GM21786 (cell line): Measurements from ENCODE around the gene LILRA5.
"Not testable (repeated sequence)": the region's sequence is repeated elsewhere in the genome, so short reads cannot be mapped to it uniquely, and the experiment has no call there.

Source experiments
- ATAC-seq: cut with Tn5 transposase; IDR thresholded peaks from one replicate; pipeline ENCODE4 v1.9.1; 2021; ENCODE audit not compliant: unreplicated experiment

LILRA5 gene

DNA sequence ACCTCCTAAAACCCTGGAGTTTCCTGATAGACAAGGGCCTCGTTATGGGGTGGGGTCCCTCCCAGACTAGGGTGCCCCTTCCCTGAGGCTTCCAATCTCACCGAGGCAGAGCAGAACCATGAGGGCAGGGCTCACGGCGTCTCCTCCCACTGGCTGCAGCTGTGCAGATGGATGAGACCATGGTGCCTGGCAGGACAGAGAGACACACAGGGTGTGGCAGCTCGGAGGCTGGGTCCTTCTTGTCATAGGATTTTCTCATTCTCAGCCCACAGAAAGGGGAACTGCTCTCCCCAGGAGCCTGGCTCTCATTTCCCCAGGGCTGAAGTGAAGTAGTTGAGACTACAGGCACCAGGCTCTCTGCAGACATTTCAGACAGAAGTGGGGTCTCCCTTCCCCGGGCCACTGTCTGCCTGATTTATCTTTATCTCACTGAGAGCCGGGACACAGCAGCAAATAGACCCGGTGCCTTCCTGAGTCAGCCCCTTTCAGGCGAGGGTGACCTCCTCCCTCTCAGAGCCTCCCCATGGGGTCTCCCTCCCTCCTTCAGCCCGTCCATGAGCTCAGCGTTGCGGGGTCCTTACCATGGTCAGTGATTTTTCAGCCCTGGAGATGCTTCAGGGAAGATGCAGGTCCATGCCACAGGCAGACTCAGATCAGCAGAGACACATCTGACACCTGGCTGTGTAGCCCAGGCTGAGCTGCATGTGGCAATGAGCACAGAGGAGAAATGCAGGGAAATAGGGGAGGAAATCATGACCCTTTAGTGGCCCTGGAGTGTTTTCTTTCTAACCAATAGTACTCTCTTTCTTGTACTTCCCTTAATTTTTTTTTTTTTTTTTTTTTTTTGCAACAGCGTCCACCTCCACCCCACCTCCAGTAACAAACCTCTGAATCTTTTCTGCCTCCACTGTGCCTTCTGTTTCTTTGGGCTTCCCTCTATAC is at the start of gene LILRA5:
LILRA5 (minus strand) TSS at position 731 of the 942 bp plus-strand sequence; CDS start at position 584, 147 bp downstream.
- ATAC-seq, result no peak

DNA sequence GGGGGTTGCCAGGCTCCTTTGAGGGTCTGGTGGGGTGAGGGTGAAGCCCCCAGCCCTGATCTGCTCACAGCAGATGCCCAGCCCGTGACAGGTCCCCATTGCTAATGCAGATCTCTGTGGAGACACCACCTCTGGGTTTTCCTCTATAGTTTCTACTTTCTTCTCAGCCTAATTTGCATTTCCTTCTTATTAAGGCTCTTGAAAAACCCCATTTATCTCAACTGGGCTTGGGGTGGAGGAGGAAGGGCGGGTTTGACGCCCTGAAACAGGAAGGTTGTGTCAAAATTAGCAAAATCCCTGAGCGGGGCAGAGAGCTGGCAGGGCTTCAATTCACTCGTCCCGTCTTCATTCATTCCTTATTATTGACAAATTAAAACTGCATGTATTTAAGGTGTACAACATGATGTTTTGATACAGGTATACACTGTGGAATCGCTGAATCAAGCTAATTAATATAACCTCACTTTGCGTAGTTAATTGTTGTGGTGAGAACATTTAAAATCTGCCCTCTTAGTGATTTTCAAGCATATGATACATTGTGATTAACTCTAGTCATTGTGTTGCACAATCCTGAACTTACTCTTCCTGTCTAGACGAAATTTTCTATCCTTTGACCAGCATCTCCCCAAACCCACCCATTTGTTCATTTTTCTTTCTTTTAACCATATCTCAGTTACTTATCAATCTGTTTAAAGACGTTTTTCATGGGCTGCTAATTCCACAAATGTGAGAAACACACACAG is 48.9 kb upstream of the LILRA5 start:
- not testable (repeated sequence) for ATAC-seq

DNA sequence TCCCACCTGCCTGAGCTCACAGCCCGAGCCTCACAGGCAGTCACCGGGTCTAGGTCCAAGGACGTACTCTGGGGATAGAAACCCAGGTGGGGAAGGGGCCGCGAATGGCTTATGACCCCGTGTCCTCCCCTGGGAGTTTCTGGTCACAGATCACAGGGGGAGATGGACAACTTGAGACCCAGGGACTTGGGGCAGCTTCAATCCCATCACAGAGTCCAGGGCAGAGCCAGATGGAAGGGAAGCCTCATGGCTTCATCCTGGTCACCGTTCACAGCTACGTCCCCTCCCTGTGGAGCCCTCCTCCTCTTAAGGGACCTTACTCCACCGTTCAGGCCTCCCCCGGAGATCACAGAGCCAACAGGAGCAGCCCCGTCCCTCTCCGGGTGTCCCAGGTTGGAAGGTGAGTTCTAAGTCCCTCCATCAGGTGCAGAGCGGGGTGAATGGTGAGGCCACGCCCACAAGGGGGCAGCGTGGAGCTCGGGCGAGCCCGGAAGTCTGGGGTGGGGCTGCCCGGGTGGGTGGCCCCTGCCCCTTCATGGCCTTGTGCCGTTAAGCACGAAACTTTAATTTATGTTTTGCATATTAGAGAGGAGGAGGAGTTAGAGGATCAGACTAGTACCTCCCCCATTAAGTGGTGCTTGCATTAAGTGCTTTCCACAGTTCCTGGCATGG is 46.3 kb upstream of the LILRA5 start:
- ATAC-seq, result not testable (repeated sequence)

DNA sequence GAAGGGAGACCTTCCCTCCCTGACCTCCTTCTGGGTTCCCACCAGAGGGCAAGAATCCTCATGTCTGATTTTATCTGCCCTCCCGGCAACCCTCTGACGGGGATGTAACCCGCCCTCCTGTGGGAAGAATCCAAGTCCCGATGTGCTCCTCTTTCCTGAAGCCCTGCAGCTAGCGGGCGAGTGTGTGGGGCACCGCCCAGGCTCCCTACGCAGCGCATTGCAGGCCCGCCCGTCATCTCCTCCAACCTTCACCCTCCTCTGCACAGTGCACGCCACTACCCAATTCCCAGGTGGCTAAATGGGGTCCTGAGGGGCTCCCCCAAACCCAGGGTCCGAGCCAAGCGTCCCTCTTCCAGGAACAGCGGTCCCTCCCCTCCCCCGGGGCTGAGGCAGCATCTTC is 44.4 kb upstream of the LILRA5 start:
- ATAC-seq, result no peak

DNA sequence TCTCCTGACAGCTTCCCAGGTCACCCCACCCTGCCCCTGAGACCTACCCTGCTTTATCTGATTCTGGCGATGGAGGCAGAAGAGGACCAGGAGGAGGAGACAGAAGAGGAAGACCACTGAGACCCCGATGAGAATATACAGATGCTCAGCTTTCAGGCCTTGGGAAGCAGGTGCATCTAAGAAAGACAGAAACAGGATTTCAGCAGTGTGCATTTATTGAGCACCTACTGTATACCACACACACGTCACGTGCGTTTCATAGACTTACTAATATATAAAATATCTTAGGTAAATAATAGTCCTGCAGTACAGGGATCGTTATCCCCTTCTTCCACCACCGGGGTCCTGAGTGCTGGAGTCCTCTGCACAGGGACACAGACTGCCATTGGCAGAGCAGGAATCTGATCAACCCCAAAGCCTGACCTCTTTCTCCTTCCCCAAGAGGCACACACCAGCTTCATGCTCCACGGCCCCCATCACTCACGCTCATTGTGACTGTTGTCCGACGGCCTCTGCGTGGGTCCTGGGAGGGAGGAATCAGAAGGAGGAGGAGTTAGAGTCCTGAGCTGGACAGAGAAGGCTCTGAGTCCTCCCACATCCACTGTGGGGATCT is 43.6 kb upstream of the LILRA5 start:
- ATAC-seq, result no peak

DNA sequence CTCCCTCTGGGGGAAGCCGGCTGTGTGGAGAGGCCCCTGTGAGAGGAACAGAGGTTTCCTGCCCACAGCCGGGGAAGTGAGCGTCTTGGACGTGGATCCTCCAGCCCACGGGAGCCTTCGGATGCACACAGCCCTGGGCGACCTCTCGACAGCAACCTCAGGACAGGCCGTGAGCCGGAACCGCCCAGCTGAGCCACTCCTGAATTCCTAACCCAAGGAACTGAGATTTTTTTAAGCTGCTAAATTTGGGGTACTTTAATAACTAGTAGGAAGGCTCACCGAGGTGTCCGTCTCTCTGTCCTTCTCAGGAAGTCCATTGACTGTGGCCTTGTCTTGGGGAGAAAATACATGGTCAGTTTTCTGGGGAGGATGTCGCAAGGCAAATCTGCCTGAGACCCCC is 42.7 kb upstream of the LILRA5 start:
- no peak for ATAC-seq

DNA sequence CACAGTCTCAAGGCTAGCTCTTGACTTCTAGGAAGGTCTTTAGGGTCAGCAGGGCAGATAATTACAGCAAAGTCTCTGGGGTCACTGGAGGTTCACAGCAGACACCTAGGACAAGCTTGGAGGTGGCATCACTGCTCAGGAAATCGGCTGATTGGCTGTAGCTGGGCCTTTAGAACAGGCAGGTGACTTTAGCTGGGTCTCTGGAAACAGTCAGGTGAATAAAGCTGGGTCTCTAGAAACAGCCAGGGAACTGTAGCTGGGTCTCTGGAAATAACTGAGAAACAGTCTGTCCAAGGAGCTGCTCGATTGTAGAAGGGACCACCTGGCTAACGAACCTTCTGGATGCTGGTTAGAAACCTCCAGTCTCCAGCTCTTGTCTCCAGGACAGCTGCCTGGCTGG is 41.8 kb upstream of the LILRA5 start:
- ATAC-seq, result no peak

DNA sequence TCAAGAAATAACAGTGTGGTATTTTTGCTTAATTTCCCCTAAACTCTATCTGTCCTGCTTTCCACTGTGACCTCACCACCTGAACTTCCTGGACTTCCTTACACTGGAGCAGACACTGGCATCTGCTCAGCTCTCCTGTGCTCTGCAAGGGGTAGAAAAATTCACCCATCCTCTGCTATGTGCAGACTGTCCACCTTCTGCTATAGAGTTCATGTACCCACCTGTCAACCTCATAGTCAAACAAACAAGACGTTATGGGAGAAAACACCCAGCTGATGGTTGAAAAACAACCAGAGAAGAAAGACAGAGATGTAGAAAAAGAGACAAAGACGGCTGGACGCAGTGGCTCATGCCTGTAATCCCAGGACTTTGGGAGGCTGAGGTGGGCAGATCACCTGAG is 39.6 kb upstream of the LILRA5 start:
- ATAC-seq, result no peak

DNA sequence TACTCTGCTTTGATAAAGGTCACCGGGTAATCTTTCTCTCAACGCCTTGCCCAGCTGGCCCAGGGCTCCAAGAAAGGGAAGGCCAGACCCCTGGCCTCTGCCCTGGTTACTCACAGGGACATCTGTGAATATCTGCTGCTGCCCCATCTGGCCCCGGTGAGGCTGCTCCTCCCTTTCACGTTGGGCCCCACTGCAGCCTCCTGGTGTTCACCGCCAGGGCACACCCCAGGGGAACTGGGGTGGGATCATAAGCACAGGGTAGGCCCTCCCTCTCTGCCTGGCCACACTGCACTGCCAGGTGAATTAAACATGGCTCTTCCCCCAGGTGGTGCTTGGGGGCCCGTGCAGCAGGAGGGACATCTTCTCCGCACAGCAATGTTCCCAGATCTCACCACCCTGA is 39.1 kb upstream of the LILRA5 start:
- ATAC-seq, result no peak

DNA sequence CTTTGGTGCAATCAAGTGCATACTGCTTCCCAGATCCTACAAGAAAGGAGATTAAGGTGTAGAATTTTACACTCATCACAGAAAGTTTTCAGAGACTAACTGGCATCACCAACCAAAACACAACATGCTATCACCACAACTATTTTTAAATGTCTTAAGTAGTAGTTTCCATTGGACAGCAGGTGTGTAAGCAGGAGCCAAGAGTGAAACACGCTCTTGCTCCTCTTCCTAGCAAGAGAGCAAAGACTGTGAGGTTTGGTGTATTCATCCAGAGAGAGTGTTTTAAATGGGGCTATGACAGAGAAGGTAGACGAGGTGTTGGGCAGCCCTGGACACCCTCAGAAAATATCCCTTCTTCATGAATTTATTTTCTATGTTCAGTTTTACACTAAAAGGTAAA is 38.5 kb upstream of the LILRA5 start:
- no peak for ATAC-seq

DNA sequence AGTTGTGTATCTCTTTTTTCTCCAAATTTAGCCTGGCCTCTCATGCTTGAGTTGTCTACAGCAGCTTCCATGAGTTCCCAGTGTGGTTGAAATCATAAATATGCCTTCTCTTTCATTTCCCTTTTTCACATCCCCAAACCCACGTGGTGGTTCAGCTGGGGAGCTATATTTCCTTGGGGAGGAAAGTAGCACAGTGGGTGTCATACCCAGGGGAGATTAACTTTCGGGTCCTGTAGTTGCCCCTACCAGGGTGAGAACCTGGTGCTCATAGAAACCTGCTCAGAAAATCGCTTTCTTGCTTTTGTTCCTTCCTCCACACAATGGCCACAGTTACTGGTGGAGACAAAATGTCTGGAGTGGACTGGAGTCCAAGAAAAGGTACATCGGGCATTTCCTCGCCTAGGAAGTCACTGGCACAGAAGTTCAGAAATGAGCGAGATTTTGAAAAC is 33.0 kb upstream of the LILRA5 start:
- no peak for ATAC-seq

DNA sequence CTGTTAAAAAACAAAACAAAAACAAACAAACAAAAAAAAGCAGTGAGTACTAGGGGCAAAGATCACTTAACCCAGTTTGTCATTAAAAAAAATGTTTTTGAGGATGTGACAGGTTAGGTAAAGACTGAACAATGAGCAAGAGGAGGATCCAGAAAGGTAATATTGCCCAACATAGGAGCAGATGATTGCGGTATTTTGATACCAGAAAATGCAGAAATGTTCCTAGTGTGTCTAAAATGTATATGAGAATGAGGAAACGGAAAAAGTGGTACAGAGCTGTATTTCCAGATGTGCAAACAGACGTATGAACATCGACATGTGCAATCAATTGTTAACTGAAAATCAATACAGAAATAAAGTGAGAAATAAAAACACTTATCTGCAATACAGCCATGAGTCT is 30.9 kb upstream of the LILRA5 start:
- no peak for ATAC-seq

DNA sequence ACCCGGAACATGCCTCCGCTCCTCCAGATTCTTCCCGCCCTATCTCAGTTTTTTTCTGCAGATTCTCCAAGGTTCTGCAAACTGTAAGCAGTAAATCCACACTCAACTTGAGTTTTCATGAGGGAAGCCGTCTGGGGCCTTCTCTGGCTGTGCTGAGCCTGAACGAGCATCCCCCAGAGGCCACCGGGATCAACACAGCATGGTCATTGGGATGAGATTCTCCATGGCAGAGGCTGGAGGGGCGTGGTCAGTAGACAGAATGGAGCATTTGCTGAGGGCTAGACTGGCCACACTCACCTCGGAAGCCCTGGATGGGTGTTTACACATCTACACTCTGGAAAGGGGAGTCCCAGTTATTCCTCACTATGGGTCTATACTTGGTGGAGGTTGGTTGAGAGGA is 28.3 kb upstream of the LILRA5 start:
- ATAC-seq, result no peak

DNA sequence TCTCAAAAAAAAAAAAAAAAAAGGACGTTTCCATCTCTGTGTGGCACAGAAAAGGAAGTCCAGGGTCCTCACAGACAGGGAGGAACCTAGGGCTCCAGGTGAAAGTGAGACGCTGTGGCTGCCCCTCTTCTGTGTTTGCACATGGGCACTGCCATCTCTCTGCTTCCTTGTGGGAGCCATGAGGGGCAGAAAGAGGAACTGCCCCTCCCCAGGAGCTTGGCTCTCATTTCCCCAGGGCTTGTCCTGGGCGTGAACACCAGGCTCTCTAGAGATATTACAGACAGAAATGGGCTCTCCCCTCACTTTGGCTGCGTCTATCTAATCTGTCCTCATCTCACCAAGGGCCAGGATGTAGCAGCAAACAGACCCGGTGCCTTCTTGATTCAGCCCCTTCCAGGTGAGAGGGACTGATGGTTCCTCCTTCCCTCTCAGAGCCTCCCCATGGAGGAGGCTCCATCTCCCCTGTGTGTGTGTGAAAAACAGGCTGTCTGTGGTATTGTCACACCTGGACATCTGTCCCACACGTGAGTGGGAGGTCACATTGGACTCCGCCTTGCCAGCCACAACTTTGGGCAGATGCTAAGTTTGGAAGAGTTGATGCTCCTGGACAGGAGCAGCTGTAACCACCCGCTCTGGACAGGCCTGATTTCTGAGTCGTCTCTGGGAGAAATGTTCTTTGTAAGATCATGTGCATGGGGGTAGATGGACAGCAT is 26.8 kb upstream of the LILRA5 start:
- no peak for ATAC-seq

DNA sequence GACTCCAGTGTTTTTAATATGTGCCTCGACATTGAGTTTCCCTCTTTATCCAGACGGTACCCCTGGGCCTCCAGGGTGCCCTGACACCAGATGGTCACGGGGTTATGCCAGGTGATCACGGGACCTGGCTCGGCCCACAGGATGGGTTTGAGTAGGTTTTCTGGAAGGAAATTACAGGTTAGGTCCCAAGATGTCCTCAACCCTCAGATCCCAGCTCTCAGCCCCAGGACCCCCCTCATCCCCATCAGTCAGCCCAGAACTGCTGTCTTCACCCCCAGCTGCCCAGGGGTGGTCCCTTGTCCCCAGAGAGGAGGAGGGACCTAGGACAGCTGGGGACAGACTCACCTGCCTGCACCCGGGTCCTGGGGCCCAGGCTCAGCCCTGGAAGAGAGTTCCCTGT is 25.6 kb upstream of the LILRA5 start:
- no peak for ATAC-seq

DNA sequence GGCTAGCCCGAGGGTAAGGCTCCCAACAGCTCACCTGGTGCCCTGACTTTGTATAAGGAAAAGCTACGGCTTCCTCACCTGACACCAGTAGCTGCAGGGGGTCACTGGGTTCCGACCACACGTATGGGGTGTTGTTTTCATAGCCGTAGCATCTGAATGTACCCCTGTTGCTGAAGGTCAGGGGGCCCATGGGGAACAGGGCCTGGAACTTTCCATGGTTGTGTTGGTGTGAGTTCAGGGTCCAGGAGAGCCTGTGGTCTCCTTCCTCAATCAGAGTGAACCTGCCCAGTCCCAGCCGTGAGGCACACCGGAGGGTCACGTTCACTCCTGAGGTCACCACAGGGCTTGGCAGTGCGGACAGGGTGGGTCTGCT is 24.9 kb upstream of the LILRA5 start:
- ATAC-seq, result no peak

DNA sequence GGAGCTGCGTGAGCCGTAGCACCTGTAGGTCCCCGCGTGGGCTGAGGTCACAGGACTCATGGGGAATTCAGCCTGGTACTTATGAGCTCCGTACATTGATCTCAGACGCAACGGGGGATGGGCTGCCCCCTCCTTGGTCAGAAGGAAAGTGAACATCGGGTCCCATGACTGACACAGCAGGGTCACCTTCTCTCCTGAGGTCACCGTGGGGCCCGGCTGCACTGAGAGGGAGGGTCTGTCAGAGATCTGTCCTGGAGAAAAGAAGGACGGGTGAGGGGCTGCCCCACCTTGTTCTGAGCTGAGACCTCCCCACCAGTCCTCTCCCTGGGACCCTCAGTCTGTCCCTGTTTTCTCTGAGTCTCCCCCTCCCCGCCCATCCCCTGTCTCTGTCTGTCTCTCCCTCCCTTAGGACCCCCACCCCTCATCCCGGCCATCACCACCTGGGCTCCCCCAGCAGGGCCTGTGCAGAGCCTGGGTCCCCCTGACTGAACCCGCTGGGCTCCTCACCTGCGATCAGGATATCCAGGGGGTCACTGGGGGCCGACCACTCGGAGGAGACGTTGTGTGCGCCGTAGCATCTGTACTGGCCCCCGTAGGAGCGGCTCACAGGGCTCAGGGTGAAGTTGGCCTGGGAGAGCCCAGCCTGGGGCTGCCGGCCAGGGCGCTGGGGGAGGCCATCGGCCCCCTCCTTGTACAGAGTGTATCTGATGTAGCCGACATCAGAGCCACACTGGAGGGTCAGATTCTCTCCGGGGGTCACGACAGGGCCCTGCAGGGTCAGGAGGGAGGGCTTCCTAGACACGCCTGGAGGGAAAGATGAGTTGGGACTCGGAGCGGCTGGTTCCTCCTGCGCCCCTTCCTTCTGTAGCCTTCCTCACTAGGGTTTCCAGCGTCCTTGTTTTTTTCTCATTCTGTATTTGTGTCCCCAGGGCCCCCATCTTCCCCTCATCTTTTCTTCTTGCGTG is 24.2 kb upstream of the LILRA5 start:
- no peak for ATAC-seq

DNA sequence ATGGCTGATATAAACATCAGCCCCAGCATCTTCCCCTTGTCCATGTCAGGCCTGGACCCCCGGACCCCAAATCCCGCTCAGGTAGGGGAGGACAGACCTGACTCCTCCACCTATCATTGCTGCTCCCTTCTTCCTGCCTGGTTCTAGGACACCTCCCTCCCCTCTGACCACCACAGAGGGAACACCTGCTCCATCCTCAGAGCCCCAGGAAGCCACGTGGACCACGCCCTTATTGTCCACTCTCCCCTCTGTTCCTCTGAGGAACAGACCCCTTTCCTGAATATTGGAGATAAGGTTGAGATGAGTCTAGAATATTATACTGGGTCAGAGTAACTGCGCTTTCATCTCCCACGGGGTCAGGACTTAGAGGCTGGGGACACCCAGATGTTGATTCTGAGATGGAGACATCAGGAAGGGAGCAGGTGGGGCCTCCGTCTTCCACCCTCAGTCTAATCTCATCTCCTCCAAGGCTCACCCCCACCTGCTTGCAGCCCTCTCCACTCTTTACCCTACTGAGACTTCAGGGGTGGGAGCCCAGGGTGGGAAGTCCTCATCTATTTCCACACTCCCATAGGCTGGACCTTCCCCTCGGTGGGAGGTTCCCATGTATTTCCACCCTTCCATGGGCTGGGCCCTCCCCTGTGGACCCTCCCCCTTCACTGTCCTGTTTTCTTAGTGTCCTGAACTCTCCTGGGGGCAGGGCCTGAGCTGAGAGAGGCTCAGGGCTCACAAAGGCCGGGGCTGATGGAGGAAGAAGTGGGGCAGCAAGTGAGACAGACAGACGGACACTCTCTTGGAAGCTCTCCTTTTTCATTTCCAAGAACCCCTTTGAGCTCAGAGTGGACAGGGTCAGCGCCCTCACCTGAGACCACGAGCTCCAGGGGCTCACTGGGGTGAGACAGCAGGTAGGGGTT is 23.3 kb upstream of the LILRA5 start:
- no peak for ATAC-seq
